KOPT-K1 (cell line): Measurements from ENCODE around the gene TMEM132A.
A peak's percentile ranks its signal among the peaks of the same experiment; 100 is the strongest.
"Not testable (repeated sequence)": the region's sequence is repeated elsewhere in the genome, so short reads cannot be mapped to it uniquely, and the experiment has no call there.

Source experiments
- H3K27ac ChIP-seq: fragments of 200-600 bp; sonication (generic); 2 replicates; pipeline ENCODE4 v1.5.1; 2016; ENCODE audit warnings: antibody characterized with exemption, mild to moderate bottlenecking, low read depth, low read length; ENCODE audit not compliant: poor library complexity, severe bottlenecking
- H3K36me3 ChIP-seq: fragments of 200-600 bp; sonication (generic); 2 replicates; pipeline ENCODE4 v1.5.1; 2017; ENCODE audit warnings: antibody characterized with exemption, mild to moderate bottlenecking, low read length, moderate library complexity; ENCODE audit not compliant: insufficient read depth
- H3K9me3 ChIP-seq: fragments of 200-600 bp; sonication (generic); 2 replicates; pipeline ENCODE4 v1.5.1; 2017; ENCODE audit warnings: antibody characterized with exemption, low read length, mild to moderate bottlenecking; ENCODE audit not compliant: insufficient read depth, poor library complexity, severe bottlenecking

Gene TMEM132A

GRCh38 chr11:60897496-60897895 is 26.8 kb upstream of the TMEM132A start:
- no peak overlapping the region for H3K27ac ChIP-seq
- peaks cover 99% of the 10 kb centered on the region for H3K36me3 ChIP-seq
- H3K9me3 ChIP-seq: no peaks in the 10 kb centered on the region

- peaks cover 99% of the 10 kb centered on the region for H3K36me3 ChIP-seq
- no peak overlapping the region for H3K27ac ChIP-seq
- H3K9me3 ChIP-seq: no peaks in the 10 kb centered on the region
Observed at GRCh38 chr11:60899046-60899936, 25.0 kb upstream of the TMEM132A start.

- H3K36me3 ChIP-seq: peaks cover 97% of the 10 kb centered on the region
Observed at GRCh38 chr11:60899977-60900376, 24.3 kb upstream of the TMEM132A start.

GRCh38 chr11:60900673-60901404 is 23.4 kb upstream of the TMEM132A start:
- Histone ChIP-seq H3K9me3 (no peaks in the 10 kb centered on the region), H3K27ac (no peak overlapping the region), H3K36me3 (peaks cover 89% of the 10 kb centered on the region)

More at GRCh38 chr11:60899977-60900376, 24.3 kb upstream of the TMEM132A start:
- Histone ChIP-seq H3K27ac (no peak overlapping the region), H3K9me3 (no peaks in the 10 kb centered on the region)

- Histone ChIP-seq H3K9me3 (no peaks in the 10 kb centered on the region), H3K36me3 (peaks cover 71% of the 10 kb centered on the region), H3K27ac (no peak overlapping the region)
Observed at GRCh38 chr11:60902625-60903024, 21.6 kb upstream of the TMEM132A start.

- Histone ChIP-seq H3K27ac (peak overlapping the region; percentile 85), H3K9me3 (no peaks in the 10 kb centered on the region), H3K36me3 (peaks cover 47% of the 10 kb centered on the region)
Observed at GRCh38 chr11:60905047-60905446, 19.2 kb upstream of the TMEM132A start.

- peak overlapping the region; percentile 85 for H3K27ac ChIP-seq
- H3K9me3 ChIP-seq: no peaks in the 10 kb centered on the region
- peaks cover 41% of the 10 kb centered on the region for H3K36me3 ChIP-seq
Observed at GRCh38 chr11:60905551-60906113, 18.6 kb upstream of the TMEM132A start.

- peak within 1 kb of the TSS; percentile 85 for H3K27ac ChIP-seq
- no peaks in the 10 kb centered on the region for H3K9me3 ChIP-seq
- H3K36me3 ChIP-seq: peaks cover 34% of the 10 kb centered on the region
Observed at GRCh38 chr11:60906132-60906972, 17.9 kb upstream of the TMEM132A start, which contains the start of gene PRPF19. PRPF19 (minus strand) TSS chr11:60906585; CDS start chr11:60906382, 203 bp downstream.

GRCh38 chr11:60908803-60909202 is 15.5 kb upstream of the TMEM132A start:
- no peak overlapping the region for H3K27ac ChIP-seq

GRCh38 chr11:60909680-60910280 is 14.5 kb upstream of the TMEM132A start:
- H3K36me3 ChIP-seq, H3K27ac ChIP-seq, H3K9me3 ChIP-seq: not testable (repeated sequence)

More at GRCh38 chr11:60908803-60909202, 15.5 kb upstream of the TMEM132A start:
- peaks cover 10% of the 10 kb centered on the region for H3K36me3 ChIP-seq
- no peaks in the 10 kb centered on the region for H3K9me3 ChIP-seq

- H3K36me3 ChIP-seq: no peaks in the 10 kb centered on the region; the same call in 1 of the 2 replicates
- no peak overlapping the region for H3K27ac ChIP-seq
- H3K9me3 ChIP-seq: no peaks in the 10 kb centered on the region
Observed at GRCh38 chr11:60910281-60910687, 14.0 kb upstream of the TMEM132A start.

GRCh38 chr11:60910711-60911380 is 13.4 kb upstream of the TMEM132A start:
- no peaks in the 10 kb centered on the region for H3K9me3 ChIP-seq
- H3K27ac ChIP-seq: no peak overlapping the region
- H3K36me3 ChIP-seq: no peaks in the 10 kb centered on the region

GRCh38 chr11:60912223-60912850 is 11.9 kb upstream of the TMEM132A start:
- Histone ChIP-seq H3K27ac (no peak overlapping the region), H3K36me3 (peaks cover 10% of the 10 kb centered on the region; the same call in 1 of the 2 replicates)

More at GRCh38 chr11:60912223-60912850, 11.9 kb upstream of the TMEM132A start:
- no peaks in the 10 kb centered on the region for H3K9me3 ChIP-seq
